Tibial artery (tissue), 4 donors: Measurements from ENCODE around the gene NTM.
A peak's percentile ranks its signal among the peaks of the same experiment; 100 is the strongest.

Source experiments
- DNase-seq, 2 donors: peaks; one replicate each; pipeline ENCODE4 v3.0.0-alpha.2; 2019
- H3K27ac ChIP-seq, 2 donors: fragments of 200-600 bp; sonication (generic) in 1 of 2; 1 replicate in 1 of 2; 2 replicates in 1 of 2; pipeline ENCODE4 v1.5.1; 2018 to 2019; ENCODE audit warnings: mild to moderate bottlenecking in 1 of 2
- H3K27me3 ChIP-seq, 2 donors: fragments of 200-600 bp; sonication (generic) in 1 of 2; one replicate each; pipeline versions ENCODE4 v1.5.1 to v1.6.0; 2016 to 2019
- H3K36me3 ChIP-seq, 3 donors: fragments of 200-600 bp; sonication (generic) in 2 of 3; one replicate each; pipeline ENCODE4 v1.5.1; 2016 to 2019; ENCODE audit warnings: mild to moderate bottlenecking in 2 of 3
- H3K4me1 ChIP-seq, 4 donors: fragments of 200-600 bp; sonication (generic) in 2 of 4; 1 replicate in 3 of 4; 2 replicates in 1 of 4; pipeline ENCODE4 v1.5.1; 2016 to 2019
- H3K4me3 ChIP-seq, 2 donors: fragments of 200-600 bp; sonication (generic) in 1 of 2; 1 replicate in 1 of 2; 2 replicates in 1 of 2; pipeline ENCODE4 v1.5.1; 2018 to 2019; ENCODE audit warnings: mild to moderate bottlenecking in 2 of 2
- H3K9me3 ChIP-seq, 3 donors: fragments of 200-600 bp; sonication (generic) in 1 of 3; one replicate each; pipeline ENCODE4 v1.5.1; 2016 to 2019
- intact Hi-C: fragments of 100-400 bp; cut with DNase I; formaldehyde crosslinking; loops from one replicate; pipeline ENCODE4 v1.15.0; 2023; ENCODE audit warnings: low total_unique reads
- TF ChIP-seq, protein P1 (sequence below), 2 experiments: fragments of 200-600 bp in 1 of 2; fragments of 450-650 bp in 1 of 2; IDR thresholded peaks; one replicate each; pipeline ENCODE4 v1.5.1; 2017 to 2019; ENCODE audit warnings: antibody characterized with exemption in 2 of 2, mild to moderate bottlenecking in 1 of 2, moderate library complexity in 1 of 2

Gene NTM

DNA sequence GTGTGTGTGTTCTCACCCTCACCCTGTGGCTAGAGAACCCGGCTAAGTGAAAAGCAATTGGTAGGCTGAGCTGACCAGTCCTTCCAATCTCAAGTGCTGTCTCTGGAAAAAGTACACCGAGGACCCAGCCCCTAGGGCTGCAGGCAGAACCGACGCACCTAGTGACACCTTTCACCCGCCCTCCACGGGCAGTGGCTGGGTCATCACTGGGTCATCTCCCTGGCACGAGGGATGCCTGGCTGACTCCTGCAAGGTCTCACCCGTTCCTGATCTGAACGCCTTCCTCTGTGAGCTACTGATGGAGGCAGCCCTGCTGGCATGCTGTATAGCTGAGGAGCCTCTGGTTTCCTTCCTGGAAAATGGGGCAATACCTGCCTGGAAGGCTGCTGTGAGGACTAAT, 311.5 kb downstream of the NTM start:
- H3K27ac ChIP-seq = no peak overlapping the region
- TF ChIP-seq, protein P1, sequence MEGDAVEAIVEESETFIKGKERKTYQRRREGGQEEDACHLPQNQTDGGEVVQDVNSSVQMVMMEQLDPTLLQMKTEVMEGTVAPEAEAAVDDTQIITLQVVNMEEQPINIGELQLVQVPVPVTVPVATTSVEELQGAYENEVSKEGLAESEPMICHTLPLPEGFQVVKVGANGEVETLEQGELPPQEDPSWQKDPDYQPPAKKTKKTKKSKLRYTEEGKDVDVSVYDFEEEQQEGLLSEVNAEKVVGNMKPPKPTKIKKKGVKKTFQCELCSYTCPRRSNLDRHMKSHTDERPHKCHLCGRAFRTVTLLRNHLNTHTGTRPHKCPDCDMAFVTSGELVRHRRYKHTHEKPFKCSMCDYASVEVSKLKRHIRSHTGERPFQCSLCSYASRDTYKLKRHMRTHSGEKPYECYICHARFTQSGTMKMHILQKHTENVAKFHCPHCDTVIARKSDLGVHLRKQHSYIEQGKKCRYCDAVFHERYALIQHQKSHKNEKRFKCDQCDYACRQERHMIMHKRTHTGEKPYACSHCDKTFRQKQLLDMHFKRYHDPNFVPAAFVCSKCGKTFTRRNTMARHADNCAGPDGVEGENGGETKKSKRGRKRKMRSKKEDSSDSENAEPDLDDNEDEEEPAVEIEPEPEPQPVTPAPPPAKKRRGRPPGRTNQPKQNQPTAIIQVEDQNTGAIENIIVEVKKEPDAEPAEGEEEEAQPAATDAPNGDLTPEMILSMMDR (IDR thresholded peaks at IDR 0.05) = no peak
- no peaks in the 10 kb centered on the region for H3K9me3 ChIP-seq
- no peaks in the 10 kb centered on the region for H3K4me1 ChIP-seq
- H3K27me3 ChIP-seq = peaks cover 0 to 38% of the 10 kb centered on the region in 2 donors
- intact Hi-C loops = no loop called here
- no peak overlapping the region for H3K4me3 ChIP-seq
- no peak for DNase-seq
- no peaks in the 10 kb centered on the region for H3K36me3 ChIP-seq

DNA sequence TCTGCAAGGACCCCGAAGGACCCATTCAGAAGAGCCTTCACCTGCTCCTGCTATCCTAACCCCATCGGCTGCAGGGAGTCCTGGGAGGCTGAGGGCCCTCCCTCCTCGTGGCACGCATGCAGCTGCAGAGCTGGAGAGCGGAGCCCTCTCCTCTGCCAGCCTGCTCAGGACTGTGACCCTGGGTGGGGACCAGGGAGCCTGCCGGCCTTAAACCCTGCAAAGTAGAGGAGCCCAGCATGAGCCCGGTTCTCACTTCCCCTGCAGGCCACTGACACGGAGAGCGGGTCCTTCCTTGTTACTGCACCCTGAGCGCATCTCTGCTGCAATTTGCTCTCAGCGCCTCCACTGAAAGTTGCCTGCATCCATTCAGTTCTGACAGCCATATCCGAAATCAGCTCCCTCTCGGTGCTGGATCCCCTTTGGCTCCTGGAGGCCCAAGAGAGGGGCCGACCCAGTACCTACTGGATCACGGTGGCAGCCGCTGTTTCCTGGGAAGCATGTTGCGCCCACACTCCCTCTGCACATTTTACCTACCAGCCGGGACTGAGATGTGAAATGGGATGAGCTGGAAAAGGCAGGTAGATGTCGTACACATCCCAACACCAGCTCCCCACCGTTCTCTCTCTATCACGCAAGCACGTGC, 312.1 kb downstream of the NTM start:
- TF ChIP-seq, protein P1 (IDR thresholded peaks at IDR 0.05) = no peak
- Histone ChIP-seq H3K4me3 (no peak overlapping the region), H3K36me3 (no peaks in the 10 kb centered on the region), H3K27me3 (peaks cover 0 to 44% of the 10 kb centered on the region in 2 donors), H3K4me1 (no peaks in the 10 kb centered on the region), H3K9me3 (no peaks in the 10 kb centered on the region), H3K27ac (no peak overlapping the region)
- intact Hi-C loops = no loop called here
- peak in 1 of 2 donors; percentile 49 for DNase-seq

DNA sequence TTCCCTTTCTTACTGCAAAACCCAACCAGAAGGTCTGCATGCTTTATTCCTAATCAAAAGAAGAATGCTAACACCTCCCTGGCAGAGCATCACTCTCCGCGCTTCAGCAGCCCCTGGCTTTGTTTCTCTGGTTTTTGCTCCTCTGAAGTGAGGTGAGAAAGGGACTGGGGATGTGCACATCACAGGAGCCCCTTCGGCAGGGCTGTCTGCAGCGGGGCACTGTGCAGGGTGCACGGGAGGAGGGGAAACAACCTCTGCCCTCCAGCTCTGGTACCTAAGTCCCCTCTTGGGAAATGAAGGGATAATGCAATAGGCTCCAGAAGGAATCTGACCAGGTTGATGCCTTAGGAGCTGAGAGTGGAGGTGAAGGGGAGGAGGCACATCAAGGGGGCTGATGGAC, 312.7 kb downstream of the NTM start:
- intact Hi-C loops = no loop called here
- peaks cover 0 to 4% (median 3%) of the 10 kb centered on the region in 4 donors for H3K4me1 ChIP-seq
- no peak overlapping the region for H3K27ac ChIP-seq
- H3K36me3 ChIP-seq = no peaks in the 10 kb centered on the region
- DNase-seq = no peak
- H3K4me3 ChIP-seq = no peak overlapping the region
- peaks cover 0 to 47% of the 10 kb centered on the region in 2 donors for H3K27me3 ChIP-seq
- TF ChIP-seq, protein P1 (IDR thresholded peaks at IDR 0.05) = no peak
- H3K9me3 ChIP-seq = no peaks in the 10 kb centered on the region

DNA sequence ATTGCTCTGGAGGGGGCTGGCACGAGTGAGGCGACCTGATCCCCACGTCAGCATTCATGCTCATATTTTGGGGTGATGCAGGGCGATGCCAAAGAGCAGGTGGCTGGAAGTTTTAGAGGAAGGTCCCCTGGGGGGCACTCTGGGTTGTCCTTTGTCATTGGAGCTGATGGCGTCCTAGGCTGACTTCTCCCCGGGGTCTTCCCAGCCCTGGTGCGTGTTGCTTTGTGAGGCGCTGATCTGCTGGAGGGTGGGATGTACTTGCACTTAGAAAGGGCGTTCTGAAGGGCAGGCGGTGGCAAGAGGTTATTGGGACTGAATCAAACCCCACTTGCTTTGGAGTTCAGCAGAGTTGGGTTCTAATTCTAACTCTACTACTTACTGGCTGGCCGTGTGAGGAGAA, 313.3 kb downstream of the NTM start:
- Histone ChIP-seq H3K36me3 (no peaks in the 10 kb centered on the region), H3K4me1 (peaks cover 0 to 9% (median 5%) of the 10 kb centered on the region in 4 donors), H3K9me3 (no peaks in the 10 kb centered on the region), H3K27me3 (peaks cover 0 to 52% of the 10 kb centered on the region in 2 donors), H3K27ac (no peak overlapping the region), H3K4me3 (no peak overlapping the region)
- peak in 1 of 2 donors; percentile 62 for DNase-seq
- intact Hi-C loops = no loop called here
- TF ChIP-seq, protein P1 (IDR thresholded peaks at IDR 0.05) = no peak

DNA sequence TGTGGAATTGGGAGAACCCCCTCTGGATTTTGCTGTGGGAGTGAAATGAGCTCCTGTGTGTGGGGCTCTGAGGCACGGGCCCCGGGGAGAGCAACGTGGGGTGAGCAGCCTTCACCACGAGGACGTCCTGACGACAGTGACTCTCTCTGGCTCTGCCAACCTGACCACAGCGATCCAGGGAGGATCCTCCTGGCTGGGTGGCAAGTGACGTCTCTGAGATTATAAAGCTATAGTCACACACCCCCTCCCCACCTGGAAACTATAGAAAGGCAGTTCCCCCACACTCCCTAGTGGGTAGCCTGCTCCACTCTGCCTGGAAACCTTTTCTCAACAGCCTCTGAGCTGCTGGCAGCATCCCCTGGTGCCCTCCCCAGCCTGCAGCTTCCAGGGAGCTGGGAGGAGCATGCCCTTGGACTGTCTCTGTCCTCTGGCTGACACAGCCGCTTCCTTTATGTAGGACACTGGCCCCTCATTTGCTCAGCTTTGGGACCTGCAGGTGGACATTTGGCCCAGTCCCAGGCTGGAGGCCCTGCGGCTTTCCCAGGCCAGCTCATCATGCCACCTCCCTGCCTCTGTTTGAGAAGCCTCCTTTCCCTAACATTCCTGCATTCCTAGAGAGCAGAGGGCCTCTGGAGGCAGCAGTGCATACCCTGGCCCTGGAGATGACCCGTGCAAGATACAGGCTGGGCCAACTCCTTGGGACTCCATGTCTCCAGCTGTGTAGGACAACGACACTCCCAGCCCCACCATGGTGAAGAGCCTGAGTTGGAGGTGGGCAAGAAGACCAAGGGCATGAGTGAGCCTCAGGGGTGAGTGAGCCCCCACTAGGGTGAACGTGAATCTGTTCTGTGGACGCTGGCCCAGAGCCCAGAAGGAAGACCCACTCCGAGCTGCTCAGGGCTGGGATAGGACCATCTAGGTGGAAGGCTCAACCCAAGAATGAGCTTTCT, 314.0 kb downstream of the NTM start:
- Histone ChIP-seq H3K9me3 (no peaks in the 10 kb centered on the region), H3K27me3 (peaks cover 0 to 58% of the 10 kb centered on the region in 2 donors), H3K4me1 (peaks cover 0 to 9% (median 5%) of the 10 kb centered on the region in 4 donors), H3K36me3 (no peaks in the 10 kb centered on the region), H3K4me3 (no peak overlapping the region), H3K27ac (no peak overlapping the region)
- intact Hi-C loops = no loop called here
- peak in 1 of 2 donors; percentile 47 for DNase-seq
- TF ChIP-seq, protein P1 (IDR thresholded peaks at IDR 0.05) = no peak
